Small intestine (tissue), 16 donors: Measurements from ENCODE around the gene GBGT1. TPM values are rescaled to one million over a fixed set of nuclear protein-coding genes. Genes with fewer than 3 reads are reported as not detected.
"Not testable (repeated sequence)": the region's sequence is repeated elsewhere in the genome, so short reads cannot be mapped to it uniquely, and the experiment has no call there.

Source experiments
- DNase-seq, 2 donors: peaks; one replicate each; pipeline versions ENCODE4 v3.0.0 to v3.0.0-alpha.2; 2013
- FAIRE-seq: peaks from 2 replicates; lab custom pipeline; 2012; peaks lifted over from hg19 to GRCh38; lab: Jason Lieb, UNC
- H3K27ac ChIP-seq, 3 donors: one replicate each; pipeline ENCODE4 v1.5.1; 2013; ENCODE audit warnings: low read length in 2 of 3, mild to moderate bottlenecking in 2 of 3, control low read depth in 1 of 3, inconsistent platforms in 1 of 3, low read depth in 1 of 3, moderate library complexity in 1 of 3
- H3K27me3 ChIP-seq, 3 donors: one replicate each; pipeline ENCODE4 v1.6.1; 2013; ENCODE audit warnings: low read length in 3 of 3, inconsistent platforms in 1 of 3; ENCODE audit not compliant: control insufficient read depth in 3 of 3, insufficient read depth in 3 of 3
- H3K36me3 ChIP-seq, 3 donors: one replicate each; pipeline ENCODE4 v1.6.1; 2013; ENCODE audit warnings: low read length in 3 of 3, inconsistent platforms in 1 of 3, low read depth in 1 of 3, mild to moderate bottlenecking in 1 of 3, moderate library complexity in 1 of 3; ENCODE audit not compliant: control insufficient read depth in 3 of 3, insufficient read depth in 2 of 3
- H3K4me1 ChIP-seq, 3 donors: one replicate each; pipeline ENCODE4 v1.6.1; 2013; ENCODE audit warnings: low read length in 2 of 3, inconsistent platforms in 1 of 3, low read depth in 1 of 3, mild to moderate bottlenecking in 1 of 3, moderate library complexity in 1 of 3; ENCODE audit not compliant: control insufficient read depth in 3 of 3, insufficient read depth in 2 of 3
- H3K4me3 ChIP-seq, 3 donors: one replicate each; pipeline ENCODE4 v1.5.1; 2013; ENCODE audit warnings: low read length in 3 of 3, control low read depth in 1 of 3, inconsistent platforms in 1 of 3, low read depth in 1 of 3, mild to moderate bottlenecking in 1 of 3, moderate library complexity in 1 of 3
- H3K9me3 ChIP-seq, 2 donors: one replicate each; pipeline ENCODE4 v1.6.1; 2013; ENCODE audit warnings: low read depth in 1 of 2, low read length in 1 of 2; ENCODE audit not compliant: control insufficient read depth in 2 of 2, insufficient read depth in 1 of 2
- WGBS, 3 donors: extraction: QIAGEN DNeasy Blood & Tissue Kit; methylation state at CpG; one replicate each; pipeline ENCODE4 v1.1.7; 2013; 5-methylcytosine and 5-hydroxymethylcytosine counted together
- long read RNA-seq, 10 donors: transcript quantifications; one replicate each; lab custom pipeline, GENCODE V29; 2026
- polyA plus RNA-seq, 4 donors: library from polyadenylated mRNA; stranded (reverse) in 3 of 4; unstranded in 1 of 4; fragments of 200-250 nt in 3 of 4; fragments of 120-200 nt in 1 of 4; gene quantifications; one replicate each; pipeline versions ENCODE4 v1.2.1 to v1.2.3, GENCODE V29; 2013
- donor health status: healthy with polysubstance abuse.
- donor health status: control.
- donor health status: control.
- donor health status: Bipolar disorder and iron deficiency.
- donor health status: healthy.

The GBGT1 gene
- 10 to 100 TPM in 1 of 4 donors, 1 to 10 TPM in 2, under 1 TPM in 1; 0.45 to 15.4 (median 6.9) TPM for polyA plus RNA-seq
- long read RNA-seq, donor 1, partial matches to known transcripts: 0 of 6 reads
- long read RNA-seq, donor 1, other reads (novel, unspliced or antisense): 0 of 6 reads
- long read RNA-seq, donor 2: 0 reads
- long read RNA-seq, donor 3, partial matches to known transcripts: 0 of 1 reads
- long read RNA-seq, donor 3, other reads (novel, unspliced or antisense): 0 of 1 reads
- long read RNA-seq, donor 4: 0 reads
- long read RNA-seq, donor 5: 0 reads
- long read RNA-seq, donor 6, partial matches to known transcripts: 0 of 1 reads
- long read RNA-seq, donor 6, other reads (novel, unspliced or antisense): 0 of 1 reads
- long read RNA-seq, donor 7: 0 reads
- long read RNA-seq, donor 8: 0 reads
- long read RNA-seq, donor 9, partial matches to known transcripts: 0 of 1 reads
- long read RNA-seq, donor 9, other reads (novel, unspliced or antisense): 0 of 1 reads
- long read RNA-seq, donor 10: 0 reads

DNA sequence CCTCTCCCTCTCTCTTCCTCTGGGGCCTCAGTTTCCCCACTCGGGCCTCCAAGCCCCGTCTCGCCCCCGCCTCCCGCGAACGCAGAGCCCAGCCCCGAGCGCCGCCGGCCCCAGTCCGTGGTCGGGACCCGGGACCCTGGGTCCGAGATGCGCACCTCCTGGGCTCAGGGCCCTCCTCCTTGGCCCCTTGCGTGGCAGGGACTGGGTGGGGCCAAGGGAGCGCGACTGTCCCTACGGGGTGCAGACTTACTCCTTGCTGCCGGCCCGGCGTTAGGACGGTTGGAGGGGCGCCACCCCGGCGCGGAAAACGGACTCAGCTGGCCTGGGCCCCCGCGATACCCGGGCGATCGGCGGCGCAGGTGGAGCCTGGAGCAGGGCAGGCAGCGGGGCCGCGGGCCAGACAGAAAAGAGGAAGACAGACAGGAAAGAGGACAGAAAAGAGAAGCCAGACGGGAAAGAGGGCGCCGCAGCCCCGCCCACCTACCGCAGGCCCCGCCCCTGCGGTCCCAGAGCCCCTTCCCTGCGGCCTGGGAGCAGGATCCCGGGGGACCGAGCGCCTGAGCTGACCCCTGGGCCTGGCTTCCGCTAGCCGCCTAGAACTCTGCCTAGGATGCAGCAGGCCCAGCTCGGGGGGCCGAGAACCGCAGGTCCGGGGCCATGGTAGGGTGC, at the start of gene GBGT1:
TSS of gene GBGT1 (minus strand) at position 411 of the 669 bp plus-strand sequence. CDS start 1,502 bp downstream, outside the sequence.
- peak within 1 kb of the TSS; percentile 51 to 66 (median 62) for H3K4me3 ChIP-seq
- 1 to 3% (median 2%) methylated on average over 41 to 56 of the region's 56 CpGs for WGBS, 3 donors
- peaks cover 0 to 3% (median 0%) of the 10 kb centered on the region in 3 donors for H3K36me3 ChIP-seq
- H3K9me3 ChIP-seq: no peaks in the 10 kb centered on the region
- peaks cover 0 to 7% (median 0%) of the 10 kb centered on the region in 3 donors for H3K27me3 ChIP-seq
- FAIRE-seq (no peak), DNase-seq (peak; percentile 26 to 74)
- H3K4me1 ChIP-seq: peaks cover 0 to 40% (median 4%) of the 10 kb centered on the region in 3 donors
- H3K27ac ChIP-seq: peak within 1 kb of the TSS in 1 of 3 donors; percentile 57

DNA sequence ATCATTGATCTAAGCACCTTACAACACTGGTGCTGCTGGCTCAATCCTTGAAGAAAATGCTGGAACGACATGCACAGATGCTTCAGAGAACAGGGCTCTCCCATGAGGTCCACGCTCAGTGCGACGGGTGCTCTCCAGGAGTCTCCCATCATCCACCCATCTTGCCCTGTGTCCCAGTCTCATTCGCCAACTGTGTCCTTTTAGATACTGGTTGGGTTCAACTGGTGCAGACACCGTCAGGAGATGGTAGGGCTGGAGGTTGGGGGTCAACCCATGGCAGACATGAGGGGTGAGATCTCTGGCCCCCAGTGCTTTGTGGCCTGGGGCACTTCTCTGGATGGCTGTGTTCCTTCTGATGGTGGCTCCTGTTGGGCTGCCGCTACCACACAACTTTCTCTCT, 46.9 kb upstream of the GBGT1 start:
- DNase-seq (no peak), FAIRE-seq (no peak)
- WGBS, 3 donors: 69 to 86% (median 76%) methylated on average over 7 of the region's 7 CpGs
- Histone ChIP-seq H3K4me1 (no peaks in the 10 kb centered on the region), H3K4me3 (no peak overlapping the region), H3K9me3 (no peaks in the 10 kb centered on the region), H3K27ac (no peak overlapping the region), H3K36me3 (no peaks in the 10 kb centered on the region), H3K27me3 (peaks cover 0 to 3% (median 2%) of the 10 kb centered on the region in 3 donors)

DNA sequence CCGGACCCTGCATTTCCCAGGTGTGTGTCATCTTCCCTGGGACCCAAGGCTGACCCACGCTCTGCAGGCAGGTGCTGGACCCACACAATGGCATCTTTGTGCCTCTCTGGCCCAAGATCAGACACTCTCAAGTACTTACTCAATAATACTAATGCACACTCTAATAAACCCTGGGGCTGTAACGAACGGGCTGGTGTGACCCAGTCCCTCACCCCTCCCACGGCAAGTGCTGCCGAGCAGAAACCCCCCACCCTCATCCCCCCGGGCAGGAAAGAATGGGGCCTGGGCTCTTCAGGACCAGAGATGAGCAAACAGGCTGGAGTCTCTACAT, 46.5 kb upstream of the GBGT1 start:
- FAIRE-seq: no peak
- Histone ChIP-seq H3K4me3 (no peak overlapping the region), H3K9me3 (no peaks in the 10 kb centered on the region), H3K4me1 (no peaks in the 10 kb centered on the region), H3K27ac (no peak overlapping the region), H3K36me3 (no peaks in the 10 kb centered on the region), H3K27me3 (peaks cover 0 to 3% (median 0%) of the 10 kb centered on the region in 3 donors)
- no peak for DNase-seq
- 8 to 51% (median 27%) methylated on average over 7 of the region's 7 CpGs for WGBS, 3 donors

DNA sequence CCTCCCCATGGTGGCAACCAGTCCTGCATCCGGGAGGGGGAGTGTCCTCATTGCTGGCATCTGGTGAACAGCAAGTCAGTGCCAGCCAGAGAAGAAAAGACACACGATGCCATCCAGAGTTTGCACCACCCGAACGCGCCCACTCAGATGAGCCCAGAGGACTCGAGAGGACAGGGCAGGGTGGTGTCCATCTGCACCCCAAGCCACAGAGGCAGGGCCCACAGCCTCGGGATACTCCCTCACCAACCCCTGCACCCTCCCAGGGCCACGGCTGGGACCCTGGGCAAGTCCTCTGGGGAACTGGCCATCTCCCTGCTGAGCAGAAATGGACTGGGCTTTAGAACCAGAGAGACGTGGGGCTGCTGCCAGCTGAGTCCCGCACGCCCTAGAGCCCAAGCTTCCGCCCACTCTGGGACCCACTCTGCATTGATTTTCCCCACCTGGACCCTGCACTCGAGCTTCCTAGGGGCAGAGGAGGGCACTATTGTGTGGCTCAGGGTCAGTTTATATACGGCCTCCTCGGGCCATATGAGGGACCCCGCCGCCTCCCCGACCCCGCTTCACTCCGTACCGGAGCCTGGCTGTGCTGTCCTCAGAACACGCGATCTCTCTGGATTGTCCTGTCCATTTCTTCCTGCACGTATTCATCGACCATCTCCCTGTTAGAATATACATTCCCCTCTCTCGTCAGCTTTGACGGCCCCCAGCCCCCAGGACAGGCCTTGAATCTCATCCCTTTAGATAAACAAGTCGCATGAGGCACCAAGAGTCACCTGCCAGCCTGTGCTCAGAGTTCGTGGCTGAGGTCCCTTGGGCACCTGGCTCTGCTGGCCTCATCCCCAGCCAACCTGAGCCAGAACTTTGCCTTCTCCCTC, 45.9 kb upstream of the GBGT1 start:
- not testable (repeated sequence) for H3K9me3 ChIP-seq, H3K27ac ChIP-seq, DNase-seq, H3K27me3 ChIP-seq, H3K4me3 ChIP-seq, H3K4me1 ChIP-seq, H3K36me3 ChIP-seq, FAIRE-seq
- 46 to 69% (median 60%) methylated on average over 22 to 29 of the region's 29 CpGs for WGBS, 3 donors

DNA sequence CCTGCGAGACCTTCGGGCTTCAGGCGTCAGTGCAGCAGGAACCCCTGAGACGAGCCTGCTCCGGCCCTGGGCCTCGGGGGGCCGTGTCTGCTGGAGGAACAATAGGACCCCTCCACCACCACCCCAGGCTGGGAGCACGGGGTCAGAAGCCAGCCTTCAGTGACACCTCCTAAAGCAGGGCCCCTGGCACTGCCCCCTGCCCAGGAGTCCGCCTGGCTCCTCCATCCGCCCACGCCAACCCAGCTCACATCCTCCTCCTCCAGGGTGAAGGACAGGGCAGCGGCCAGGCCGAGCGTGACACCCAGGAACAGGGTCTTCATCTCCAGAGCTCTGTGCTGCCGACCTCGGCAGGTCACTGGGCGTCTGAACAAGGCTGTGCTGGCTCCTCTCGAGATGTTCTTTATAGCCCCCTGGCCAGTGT, 45.2 kb upstream of the GBGT1 start, which contains the start of gene OBP2B:
TSS of gene OBP2B (minus strand) at position 371 of the 421 bp plus-strand sequence. CDS start at position 320, 51 bp downstream.
- FAIRE-seq: not testable (repeated sequence)

DNA sequence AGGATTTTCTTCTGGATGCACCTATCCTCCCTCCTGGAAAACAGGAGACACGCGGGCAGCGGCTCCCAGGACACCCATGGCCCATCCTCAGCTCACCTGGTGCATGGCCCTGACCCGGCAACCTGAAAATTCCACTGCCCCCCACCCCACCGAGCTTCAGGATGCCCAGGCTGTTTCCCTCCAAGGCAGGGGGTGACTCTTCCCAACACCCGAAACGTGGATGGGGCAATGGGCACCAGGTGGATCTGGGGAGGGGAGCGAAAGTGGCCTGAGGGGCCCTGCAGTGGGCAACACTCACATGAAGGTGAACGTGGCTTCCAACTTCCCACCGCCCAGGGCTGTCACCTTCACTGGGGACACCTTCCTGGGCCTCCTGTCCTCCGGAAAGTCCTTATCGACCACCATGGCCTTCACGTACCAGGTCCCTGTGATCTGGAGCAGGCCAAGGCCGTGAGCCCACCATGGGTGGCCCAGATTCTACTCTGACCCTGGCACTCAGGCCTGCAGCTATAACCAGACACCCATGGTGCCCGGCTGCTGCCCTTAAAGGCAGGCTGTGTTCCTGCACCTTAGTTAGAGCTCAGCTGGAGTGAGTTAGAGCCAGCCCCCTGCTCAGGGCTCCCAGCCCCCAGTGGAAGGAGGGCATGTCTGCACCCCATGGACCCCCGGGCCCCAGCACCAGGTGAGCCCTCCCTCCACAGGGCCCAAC, 44.6 kb upstream of the GBGT1 start:
- H3K9me3 ChIP-seq, FAIRE-seq, DNase-seq, H3K4me3 ChIP-seq, H3K27ac ChIP-seq, H3K4me1 ChIP-seq, H3K36me3 ChIP-seq, H3K27me3 ChIP-seq: not testable (repeated sequence)
- 83 to 88% (median 87%) methylated on average over 11 to 15 of the region's 16 CpGs for WGBS, 3 donors

More for the DNA sequence above, 45.2 kb upstream of the GBGT1 start, which contains the start of gene OBP2B:
- H3K27ac ChIP-seq, H3K4me1 ChIP-seq, H3K9me3 ChIP-seq, H3K36me3 ChIP-seq, DNase-seq, H3K4me3 ChIP-seq, H3K27me3 ChIP-seq: not testable (repeated sequence)
- 82 to 92% methylated on average over 5 to 11 of the region's 18 CpGs; no CpG with 5 or more reads in 1 of the 3 donors for WGBS, 3 donors

DNA sequence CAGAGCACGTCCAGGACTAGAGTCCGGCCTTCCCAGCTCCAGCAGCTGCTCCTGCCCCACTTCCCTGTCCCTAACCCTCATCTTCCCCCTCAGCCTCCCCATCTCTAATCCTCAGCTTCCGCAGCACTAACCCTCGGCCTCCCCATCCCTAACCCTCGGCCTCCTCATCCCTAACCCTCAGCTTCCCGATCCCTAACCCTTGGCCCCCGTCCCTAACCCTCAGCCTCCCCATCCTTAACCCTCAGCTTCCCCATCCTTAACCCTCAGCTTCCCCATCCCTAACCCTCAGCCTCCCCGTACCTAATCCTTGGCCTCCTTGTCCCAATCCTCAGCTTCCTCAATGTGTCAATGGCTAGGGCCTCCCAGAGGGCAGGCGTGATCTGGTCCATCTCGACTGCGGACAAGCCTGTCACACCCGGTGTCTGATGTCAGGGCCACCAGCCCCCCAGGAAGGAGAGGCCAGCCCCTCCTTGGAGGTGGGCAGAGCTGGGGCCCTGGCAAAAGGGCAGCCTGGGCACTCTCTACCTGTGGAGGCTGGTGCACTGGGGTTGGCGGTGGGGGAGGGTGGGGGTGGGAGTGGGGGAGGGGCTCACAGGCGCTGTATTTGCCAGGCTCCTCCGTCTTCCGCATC, 43.9 kb upstream of the GBGT1 start:
- 77 to 87% (median 79%) methylated on average over 16 of the region's 16 CpGs for WGBS, 3 donors
- no peak for DNase-seq
- Histone ChIP-seq H3K4me1 (no peaks in the 10 kb centered on the region), H3K27me3 (peaks cover 0 to 3% (median 0%) of the 10 kb centered on the region in 3 donors), H3K4me3 (no peak overlapping the region), H3K9me3 (no peaks in the 10 kb centered on the region), H3K27ac (no peak overlapping the region), H3K36me3 (no peaks in the 10 kb centered on the region)
- no peak for FAIRE-seq
